ENCODE measurements around the gene KDM4C.

DNA sequence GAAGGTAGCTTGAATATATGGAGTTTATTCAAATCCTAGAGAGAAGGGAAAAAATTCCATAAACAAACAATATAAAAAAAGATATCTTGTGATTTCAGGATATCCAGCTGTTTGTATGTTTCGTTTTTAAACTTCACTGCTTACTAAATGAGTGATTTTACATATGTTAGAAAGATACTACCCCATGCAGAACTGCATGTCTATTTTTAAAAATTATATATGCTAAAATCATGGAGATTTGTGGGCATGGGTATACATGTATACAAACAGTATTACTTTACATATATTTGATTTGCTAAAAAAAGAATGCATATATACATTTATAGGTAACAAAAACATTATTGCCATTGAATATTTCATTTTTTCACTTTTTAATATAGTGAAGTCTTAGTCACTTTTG, 178.3 kb downstream of the KDM4C start:
- no peak for TF ChIP-seq EZH2 (IDR thresholded peaks at IDR 0.05; ENCODE audit: insufficient read depth, poor library complexity, severe bottlenecking)
- no peak for TF ChIP-seq EZH2phosphoT487 (IDR thresholded peaks at IDR 0.05; ENCODE audit: insufficient read depth, low read depth)
